HG03460 (cell line): ENCODE measurements around the gene TMEM240.
"Not testable (repeated sequence)": the region's sequence is repeated elsewhere in the genome, so short reads cannot be mapped to it uniquely, and the experiment has no call there.

Source experiments
- ATAC-seq: cut with Tn5 transposase; IDR thresholded peaks from one replicate; pipeline ENCODE4 v1.9.1; 2021; ENCODE audit not compliant: unreplicated experiment

TMEM240 gene

GRCh38 chr1:1505366-1505798 is 35.0 kb downstream of the TMEM240 start:
- ATAC-seq = not testable (repeated sequence)

GRCh38 chr1:1504777-1505365 is 35.6 kb downstream of the TMEM240 start:
- not testable (repeated sequence) for ATAC-seq

GRCh38 chr1:1495461-1495975 is 44.9 kb downstream of the TMEM240 start:
- not testable (repeated sequence) for ATAC-seq

- ATAC-seq = not testable (repeated sequence)
These were observed 46.1 kb downstream of the TMEM240 start for GRCh38 chr1:1494311-1494710.

- ATAC-seq = no peak
These were observed 48.8 kb downstream of the TMEM240 start for GRCh38 chr1:1491601-1492000.

GRCh38 chr1:1490633-1491230 is 49.7 kb downstream of the TMEM240 start:
- ATAC-seq = no peak

- ATAC-seq = no peak
These were observed 50.6 kb downstream of the TMEM240 start for GRCh38 chr1:1489861-1490260.

GRCh38 chr1:1489231-1489630 is 51.2 kb downstream of the TMEM240 start:
- no peak for ATAC-seq

GRCh38 chr1:1487701-1488100 is 52.7 kb downstream of the TMEM240 start:
- ATAC-seq = no peak

- ATAC-seq = not testable (repeated sequence)
These were observed 54.6 kb downstream of the TMEM240 start for GRCh38 chr1:1485755-1486317.

- ATAC-seq = not testable (repeated sequence)
These were observed 55.3 kb downstream of the TMEM240 start for GRCh38 chr1:1484976-1485750.
